Activated CD4-positive, CD25-positive, alpha-beta regulatory T cell treated with anti-CD3 and anti-CD28 coated beads, Interleukin-2, amount 50 U/mL, for 16 hours (primary cell): ENCODE measurements around the gene ITGB3.
"Not testable (repeated sequence)": the region's sequence is repeated elsewhere in the genome, so short reads cannot be mapped to it uniquely, and the experiment has no call there.

ENCODE experiments used
- DNase-seq: peaks from one replicate; pipeline ENCODE4 v3.0.0-alpha.2; 2020; ENCODE audit warnings: low read depth, low spot score

The ITGB3 gene

GRCh38 chr17:47223007-47223406 lies 30.6 kb upstream of the ITGB3 start:
- no peak for DNase-seq

GRCh38 chr17:47223460-47223859 lies 30.2 kb upstream of the ITGB3 start:
- DNase-seq = no peak

GRCh38 chr17:47224077-47224476 lies 29.6 kb upstream of the ITGB3 start:
- not testable (repeated sequence) for DNase-seq

- DNase-seq = no peak
These were observed 28.7 kb upstream of the ITGB3 start for GRCh38 chr17:47224966-47225365.

DNA sequence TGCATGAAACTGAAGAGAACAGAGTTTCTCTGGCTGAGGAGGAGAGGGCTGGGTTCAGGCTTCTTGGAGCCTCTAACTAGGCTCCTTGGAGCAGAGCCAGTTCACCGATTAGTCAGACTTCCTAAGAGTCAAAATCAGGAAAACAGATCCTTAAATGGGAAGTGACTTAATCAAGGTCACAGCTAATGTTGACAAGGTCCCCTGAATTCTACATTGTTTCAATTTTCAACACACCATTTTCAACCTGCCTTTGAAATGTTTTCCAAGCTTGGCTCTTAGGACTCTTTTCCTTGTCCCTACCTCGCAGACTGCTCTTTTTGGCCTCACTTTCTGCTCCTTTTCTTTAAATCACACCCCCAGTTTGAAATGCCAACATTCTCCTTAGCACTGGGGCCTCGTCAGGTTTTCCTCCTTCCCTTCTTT lies 28.2 kb upstream of the ITGB3 start:
- no peak for DNase-seq

GRCh38 chr17:47225911-47226688 lies 27.5 kb upstream of the ITGB3 start:
- no peak for DNase-seq

- no peak for DNase-seq
These were observed 25.8 kb upstream of the ITGB3 start for GRCh38 chr17:47227862-47228261.

DNA sequence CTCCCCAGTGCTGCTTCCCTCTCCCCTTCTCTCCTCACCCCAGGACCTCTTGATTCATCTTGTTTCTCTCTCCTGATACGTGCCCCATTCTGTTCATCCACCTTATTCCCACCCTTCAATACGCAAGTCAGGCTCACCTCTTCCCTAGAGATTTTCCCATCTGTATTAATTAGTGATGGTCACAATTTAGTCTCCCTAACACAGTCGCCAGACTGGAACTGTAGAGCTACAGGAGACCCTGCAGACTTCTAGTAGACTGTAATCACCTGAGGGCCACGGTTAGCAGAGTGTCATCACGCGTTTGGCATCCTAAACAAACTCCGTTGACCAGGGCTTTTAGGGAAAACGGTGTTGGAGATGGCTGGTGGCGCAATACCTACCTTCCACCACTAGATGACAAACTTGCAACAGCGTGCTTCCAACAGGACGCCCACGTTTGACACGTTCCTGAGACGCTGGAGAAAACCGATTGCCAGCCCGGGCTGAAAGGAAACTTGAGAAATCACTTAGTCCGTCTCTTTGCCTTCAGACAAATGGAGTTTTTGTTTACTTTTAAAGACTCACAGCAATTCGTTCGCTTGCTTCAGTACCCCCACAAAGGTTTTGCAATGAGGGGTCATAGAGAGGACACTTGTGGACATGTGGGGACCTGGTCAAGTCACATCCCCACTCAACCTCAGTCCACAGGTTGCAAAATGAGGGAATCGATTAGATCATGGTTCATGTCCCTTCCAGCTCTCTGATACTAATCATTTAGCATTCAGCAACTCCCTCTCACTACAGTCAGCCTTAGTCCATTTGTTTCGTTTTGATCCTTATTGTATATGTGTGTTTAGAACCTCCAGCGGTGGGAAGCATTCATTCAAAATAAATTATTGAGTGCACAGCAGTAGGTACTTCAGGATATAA lies 23.8 kb upstream of the ITGB3 start:
- peak; percentile 38 for DNase-seq

- DNase-seq = no peak
These were observed 22.8 kb upstream of the ITGB3 start for GRCh38 chr17:47230864-47231263.

- no peak for DNase-seq
These were observed 22.3 kb upstream of the ITGB3 start for GRCh38 chr17:47231334-47231733.

DNA sequence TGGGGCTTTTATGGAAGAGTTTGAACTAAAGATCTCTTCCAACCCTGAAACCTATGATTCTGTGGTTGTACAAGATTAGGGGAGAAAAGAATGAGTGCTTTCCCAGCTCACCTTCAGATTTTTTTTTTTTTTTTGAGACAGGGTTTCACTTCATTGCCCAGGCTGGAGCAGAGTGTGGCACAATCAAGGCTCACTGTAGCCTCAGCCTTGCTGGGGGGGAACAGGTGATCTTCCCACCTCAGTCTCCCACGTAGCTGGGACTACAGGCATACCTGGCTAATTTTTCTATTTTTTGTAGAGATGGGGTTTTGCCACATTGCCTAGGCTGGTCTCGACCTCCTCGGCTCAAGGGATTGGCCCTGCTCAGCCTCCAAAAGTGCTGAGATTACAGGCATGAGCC lies 21.8 kb upstream of the ITGB3 start:
- DNase-seq = no peak

- DNase-seq = no peak
These were observed 21.2 kb upstream of the ITGB3 start for GRCh38 chr17:47232465-47232864.

DNA sequence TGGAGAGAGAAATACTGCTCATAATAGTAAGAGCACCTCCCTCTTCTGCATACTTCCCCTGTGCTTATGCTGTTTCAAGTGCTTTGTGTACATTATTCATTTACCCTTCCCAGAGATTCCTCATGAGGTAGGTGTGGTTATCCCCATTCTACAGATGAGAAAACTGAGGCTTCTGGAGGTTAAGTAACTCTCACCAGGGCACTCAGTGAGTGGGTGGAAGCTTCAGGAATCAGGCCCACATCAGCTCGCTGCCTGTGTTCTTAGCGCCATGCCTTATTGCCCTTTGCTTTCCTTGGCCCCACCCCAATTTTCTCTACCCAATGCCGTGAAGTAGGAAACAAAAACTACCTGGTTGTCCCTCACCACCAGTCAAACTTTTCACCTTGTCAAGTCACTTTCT lies 18.1 kb upstream of the ITGB3 start:
- DNase-seq = no peak

- no peak for DNase-seq
These were observed 17.7 kb upstream of the ITGB3 start for GRCh38 chr17:47235923-47236322.

- no peak for DNase-seq
These were observed 15.8 kb upstream of the ITGB3 start for GRCh38 chr17:47237841-47238240.

- no peak for DNase-seq
These were observed 15.2 kb upstream of the ITGB3 start for GRCh38 chr17:47238321-47239010.

DNA sequence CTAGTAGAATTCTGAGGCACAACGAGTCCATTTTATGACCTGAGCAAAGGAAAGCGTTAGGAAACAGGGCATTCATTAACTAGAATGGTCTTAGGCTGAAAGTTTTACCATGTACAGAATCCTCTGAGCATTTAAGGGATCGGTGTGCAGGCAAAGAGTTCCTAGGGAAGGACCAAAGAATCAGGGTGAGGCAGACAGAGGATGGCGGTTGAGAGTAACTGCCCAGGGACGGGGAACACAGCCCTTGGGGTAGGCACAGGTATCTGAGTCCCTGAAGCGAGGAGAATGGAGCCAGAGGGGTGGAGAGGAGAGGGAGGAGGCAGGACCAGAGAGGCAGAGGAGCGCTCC lies 14.0 kb upstream of the ITGB3 start:
- no peak for DNase-seq

- DNase-seq = no peak
These were observed 13.5 kb upstream of the ITGB3 start for GRCh38 chr17:47239967-47240651.

GRCh38 chr17:47240806-47241205 lies 12.8 kb upstream of the ITGB3 start:
- DNase-seq = no peak

- DNase-seq = no peak
These were observed 11.0 kb upstream of the ITGB3 start for GRCh38 chr17:47242648-47243047.

DNA sequence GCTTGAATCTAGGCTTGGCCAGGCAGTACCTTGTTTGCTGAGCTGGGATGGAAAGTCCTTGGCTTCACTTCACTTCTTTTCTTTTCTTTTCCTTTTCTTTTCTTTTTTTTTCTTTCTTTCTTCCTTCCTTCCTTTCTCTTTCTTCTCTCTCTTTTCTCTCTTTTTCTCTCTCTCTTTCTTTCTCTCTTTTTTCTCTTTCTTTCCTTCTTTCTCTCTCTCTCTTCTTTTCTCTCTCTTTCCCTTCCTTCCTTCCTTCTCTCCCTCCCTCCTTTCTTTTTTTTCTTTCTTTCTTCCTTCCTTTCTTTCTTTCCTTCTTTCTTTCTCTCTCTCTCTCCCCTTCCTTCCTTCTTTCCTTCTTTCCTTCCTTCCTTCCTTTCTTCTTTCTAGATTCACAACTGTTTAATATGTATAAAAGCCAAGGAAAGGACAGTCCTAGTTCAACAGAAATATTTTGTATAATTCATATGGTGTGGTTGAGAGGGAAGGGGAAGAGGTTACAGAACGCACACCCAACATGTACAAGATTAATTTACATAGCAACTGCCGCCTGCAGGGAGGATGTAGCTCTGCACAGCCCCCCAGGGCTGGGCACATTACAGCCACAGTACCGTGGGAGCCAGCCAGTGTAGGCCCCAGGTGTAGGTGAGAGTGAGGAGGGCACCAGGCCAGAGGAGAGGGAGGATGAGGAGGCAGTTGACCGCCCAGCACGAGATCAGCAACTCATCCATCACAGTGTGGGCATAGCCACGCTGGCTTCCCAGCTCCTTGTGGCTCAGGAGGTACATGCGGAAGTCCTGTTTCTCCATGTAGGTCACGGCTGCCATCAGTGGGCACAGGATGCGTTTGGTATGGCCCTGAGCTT lies 9.7 kb upstream of the ITGB3 start:
- DNase-seq = no peak
